K562 (cell line): ENCODE results near the gene SMG7. TPM values are rescaled to one million over a fixed set of nuclear protein-coding genes. Genes with fewer than 3 reads are reported as not detected.

Source experiments
- ASH1L ChIP-seq: fragments of 450-650 bp; IDR thresholded peaks from 2 replicates; pipeline ENCODE4 v1.6.1; 2018; ENCODE audit warnings: borderline replicate concordance, mild to moderate bottlenecking, low read depth; ENCODE audit not compliant: partially characterized antibody
- CEBPB ChIP-seq: fragments of 450-650 bp; IDR thresholded peaks from 2 replicates; pipeline ENCODE4 v1.6.1; 2016; ENCODE audit warnings: missing genetic modification characterization, missing compliant biosample characterization
- E2F1 ChIP-seq: sonication (generic); formaldehyde crosslinking; IDR thresholded peaks from 2 replicates; pipeline ENCODE4 v1.8.1; 2023; ENCODE audit warnings: mild to moderate bottlenecking, missing genetic modification reagents, moderate library complexity
- FUS ChIP-seq: fragments of 200-400 bp; formaldehyde crosslinking; optimal IDR thresholded peaks from 2 replicates; pipeline ENCODE3; 2017; ENCODE audit warnings: low read depth, low read length
- GTF2A2 ChIP-seq: IDR thresholded peaks from 2 replicates; pipeline ENCODE4 v1.6.1; 2016; ENCODE audit warnings: mild to moderate bottlenecking, missing genetic modification characterization, missing compliant biosample characterization
- MCM3 ChIP-seq: fragments of 450-650 bp; IDR thresholded peaks from 2 replicates; pipeline ENCODE4 v1.6.1; 2016
- MCM5 ChIP-seq: fragments of 450-650 bp; IDR thresholded peaks from 2 replicates; pipeline ENCODE4 v1.6.1; 2016; ENCODE audit warnings: low read depth
- MIER1 ChIP-seq: fragments of 450-650 bp; IDR thresholded peaks from 2 replicates; pipeline ENCODE4 v1.6.1; 2016; ENCODE audit warnings: antibody characterized with exemption, mild to moderate bottlenecking, low read depth
- NCOA6 ChIP-seq: fragments of 450-650 bp; IDR thresholded peaks from 2 replicates; pipeline ENCODE4 v1.6.1; 2017; ENCODE audit warnings: mild to moderate bottlenecking
- NFATC3 ChIP-seq: fragments of 450-650 bp; IDR thresholded peaks from 2 replicates; pipeline ENCODE4 v1.6.1; 2017; ENCODE audit warnings: mild to moderate bottlenecking
- RBM22 ChIP-seq: fragments of 200-400 bp; formaldehyde crosslinking; IDR thresholded peaks from 2 replicates; pipeline ENCODE4 v1.6.1; 2018; ENCODE audit warnings: low read length, low read depth; ENCODE audit not compliant: poor library complexity, severe bottlenecking
- SREBF1 ChIP-seq: fragments of 150-350 bp; IDR thresholded peaks from 2 replicates; pipeline ENCODE4 v1.6.1; 2014; ENCODE audit warnings: antibody characterized with exemption, low read depth, low read length, borderline replicate concordance
- TCF3 ChIP-seq: sonication (generic); formaldehyde crosslinking; IDR thresholded peaks from 2 replicates; pipeline ENCODE4 v1.4.0; 2020; ENCODE audit warnings: mild to moderate bottlenecking, missing genetic modification reagents
- TFAM ChIP-seq: fragments of 250-450 bp; sonication (Bioruptor Pico); conservative IDR thresholded peaks from 2 replicates; pipeline ENCODE4 v1.5.0; 2021; ENCODE audit warnings: mild to moderate bottlenecking, moderate library complexity
- ZBTB1 ChIP-seq: sonication (generic); formaldehyde crosslinking; IDR thresholded peaks from 2 replicates; pipeline ENCODE4 v1.8.1; 2023; ENCODE audit warnings: missing genetic modification reagents, low read depth, mild to moderate bottlenecking, borderline replicate concordance
- ZFP91 ChIP-seq: sonication (generic); formaldehyde crosslinking; IDR thresholded peaks from 2 replicates; pipeline ENCODE4 v1.8.0; 2022; ENCODE audit warnings: mild to moderate bottlenecking, missing genetic modification reagents
- ZNF324 ChIP-seq: fragments of 250-450 bp; sonication (Bioruptor Pico); IDR thresholded peaks from 2 replicates; pipeline ENCODE4 v1.4.0; 2020; ENCODE audit warnings: mild to moderate bottlenecking
- polyA plus RNA-seq, 8 experiments: library from polyadenylated mRNA; depleted of rRNA in 4 of 8; stranded (reverse) in 5 of 8; unstranded in 3 of 8; fragments of >200 nt; fragmentation: Nextera tagmentation in 2 of 8; fragmentation: Illumina TruSeq in 1 of 8; extraction: Ambion mirVana in 2 of 8; extraction: Trizol in 1 of 8; gene quantifications; 2 replicates each; pipeline versions ENCODE4 v1.2.1 to v1.2.3, GENCODE V29; 2011 to 2014; ENCODE audit warnings: inconsistent platforms in 1 of 8, missing spikeins in 1 of 8
- total RNA-seq, 7 experiments: library from RNA; depleted of rRNA in 6 of 7; stranded (reverse); fragments of >200 nt in 6 of 7; fragmentation: Illumina TruSeq in 2 of 7; extraction: Trizol in 2 of 7; gene quantifications; 2 replicates each; pipeline versions ENCODE4 v1.2.1 to v1.2.3, GENCODE V29; 2011 to 2021; ENCODE audit warnings: low replicate concordance in 1 of 7
- TF ChIP-seq, protein P1 (sequence below): fragments of 250-450 bp; sonication (Bioruptor Pico); IDR thresholded peaks from 2 replicates; pipeline ENCODE4 v1.4.0; 2020; ENCODE audit warnings: borderline replicate concordance
- TF ChIP-seq, protein P2 (sequence below): sonication (generic); formaldehyde crosslinking; IDR thresholded peaks from 2 replicates; pipeline ENCODE4 v1.9.0; 2022; ENCODE audit warnings: mild to moderate bottlenecking, missing genetic modification reagents
- TF ChIP-seq, protein P3 (sequence below): fragments of 250-450 bp; sonication (Bioruptor Pico); IDR thresholded peaks from 2 replicates; pipeline ENCODE4 v1.5.0; 2021; ENCODE audit warnings: mild to moderate bottlenecking, borderline replicate concordance

The SMG7 gene
- total and polyA plus RNA-seq, 9 of the 15 experiments (the other 6 are each of a cell fraction or from before 2014, with no cell fraction given) = 12.4 to 74.6 (median 29.0) TPM

DNA sequence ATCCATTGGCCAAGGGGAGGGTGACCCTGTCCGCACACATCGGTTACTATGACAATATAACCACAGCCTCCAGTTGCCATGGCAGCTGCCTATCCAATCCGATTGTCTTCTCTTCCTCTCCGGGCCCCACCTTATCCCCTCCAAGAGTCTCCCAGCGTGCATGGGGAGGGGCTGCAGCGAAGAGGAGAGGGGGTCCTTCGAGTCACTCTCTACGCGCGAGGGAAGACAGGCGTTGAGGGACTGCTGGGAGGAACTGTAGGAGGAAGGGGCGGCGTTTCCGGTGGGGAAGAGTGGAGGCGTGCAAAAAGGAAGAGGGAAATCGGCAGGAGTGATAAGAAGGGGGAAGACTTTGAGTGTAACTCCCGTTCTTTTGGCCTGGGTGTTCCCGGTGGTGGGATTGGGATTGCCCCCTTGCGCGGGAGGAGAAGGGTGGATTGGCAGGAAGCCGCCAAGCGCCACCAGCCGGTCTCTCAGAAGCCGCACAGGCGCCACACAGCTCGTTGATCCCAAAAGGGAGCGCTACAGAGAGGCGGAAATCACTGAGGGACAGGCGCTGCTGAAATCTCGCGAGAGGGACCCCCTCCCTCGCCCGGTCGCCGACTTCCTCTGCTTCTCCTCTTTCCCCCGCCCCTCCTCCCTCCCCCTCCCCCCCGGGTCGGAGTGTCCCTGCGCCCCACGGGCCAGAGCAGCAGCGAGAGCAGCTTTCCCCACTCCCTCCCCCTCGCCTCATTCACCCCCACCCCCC is 384 bp upstream of the SMG7 start (continued):
- TF ChIP-seq, protein P1, sequence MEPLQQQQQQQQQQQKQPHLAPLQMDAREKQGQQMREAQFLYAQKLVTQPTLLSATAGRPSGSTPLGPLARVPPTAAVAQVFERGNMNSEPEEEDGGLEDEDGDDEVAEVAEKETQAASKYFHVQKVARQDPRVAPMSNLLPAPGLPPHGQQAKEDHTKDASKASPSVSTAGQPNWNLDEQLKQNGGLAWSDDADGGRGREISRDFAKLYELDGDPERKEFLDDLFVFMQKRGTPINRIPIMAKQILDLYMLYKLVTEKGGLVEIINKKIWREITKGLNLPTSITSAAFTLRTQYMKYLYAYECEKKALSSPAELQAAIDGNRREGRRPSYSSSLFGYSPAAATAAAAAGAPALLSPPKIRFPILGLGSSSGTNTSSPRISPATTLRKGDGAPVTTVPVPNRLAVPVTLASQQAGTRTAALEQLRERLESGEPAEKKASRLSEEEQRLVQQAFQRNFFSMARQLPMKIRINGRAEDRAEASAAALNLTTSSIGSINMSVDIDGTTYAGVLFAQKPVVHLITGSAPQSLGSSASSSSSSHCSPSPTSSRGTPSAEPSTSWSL = peak; percentile 94; the same call in 1 of the 2 replicates
- TF ChIP-seq, protein P2, sequence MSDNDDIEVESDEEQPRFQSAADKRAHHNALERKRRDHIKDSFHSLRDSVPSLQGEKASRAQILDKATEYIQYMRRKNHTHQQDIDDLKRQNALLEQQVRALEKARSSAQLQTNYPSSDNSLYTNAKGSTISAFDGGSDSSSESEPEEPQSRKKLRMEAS (CRISPR knock-in tag) = no peak; the same call in 1 of the 2 replicates
- TF ChIP-seq MCM3 = no peak
- TF ChIP-seq E2F1 (CRISPR knock-in tag) = no peak; the same call in 1 of the 2 replicates
- no peak for TF ChIP-seq CEBPB
- TF ChIP-seq GTF2A2 (tag) = no peak
- no peak for TF ChIP-seq NCOA6
- peak; percentile 80 for TF ChIP-seq ASH1L
- TF ChIP-seq, protein P3, sequence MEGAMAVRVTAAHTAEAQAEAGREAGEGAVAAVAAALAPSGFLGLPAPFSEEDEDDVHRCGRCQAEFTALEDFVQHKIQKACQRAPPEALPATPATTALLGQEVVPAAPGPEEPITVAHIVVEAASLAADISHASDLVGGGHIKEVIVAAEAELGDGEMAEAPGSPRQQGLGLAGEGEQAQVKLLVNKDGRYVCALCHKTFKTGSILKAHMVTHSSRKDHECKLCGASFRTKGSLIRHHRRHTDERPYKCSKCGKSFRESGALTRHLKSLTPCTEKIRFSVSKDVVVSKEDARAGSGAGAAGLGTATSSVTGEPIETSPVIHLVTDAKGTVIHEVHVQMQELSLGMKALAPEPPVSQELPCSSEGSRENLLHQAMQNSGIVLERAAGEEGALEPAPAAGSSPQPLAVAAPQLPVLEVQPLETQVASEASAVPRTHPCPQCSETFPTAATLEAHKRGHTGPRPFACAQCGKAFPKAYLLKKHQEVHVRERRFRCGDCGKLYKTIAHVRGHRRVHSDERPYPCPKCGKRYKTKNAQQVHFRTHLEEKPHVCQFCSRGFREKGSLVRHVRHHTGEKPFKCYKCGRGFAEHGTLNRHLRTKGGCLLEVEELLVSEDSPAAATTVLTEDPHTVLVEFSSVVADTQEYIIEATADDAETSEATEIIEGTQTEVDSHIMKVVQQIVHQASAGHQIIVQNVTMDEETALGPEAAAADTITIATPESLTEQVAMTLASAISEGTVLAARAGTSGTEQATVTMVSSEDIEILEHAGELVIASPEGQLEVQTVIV = no peak
- no peak for TF ChIP-seq TFAM (CRISPR knock-in tag)
- TF ChIP-seq RBM22 = no peak
- TF ChIP-seq ZFP91 (CRISPR knock-in tag) = peak; percentile 54; the same call in 1 of the 2 replicates
- no peak for TF ChIP-seq SREBF1
- TF ChIP-seq MCM5 = no peak
- TF ChIP-seq ZNF324 = 0 out of 2 replicates have a peak, but pooled peaks have one; percentile 23
- TF ChIP-seq NFATC3 = peak; percentile 91
- TF ChIP-seq MIER1 = peak; percentile 59; the same call in 1 of the 2 replicates
- 0 out of 2 replicates have a peak, but pooled peaks have one; percentile 45 for TF ChIP-seq ZBTB1 (CRISPR knock-in tag)
- TF ChIP-seq FUS = no peak
- peak; percentile 22; the same call in 1 of the 2 replicates for TF ChIP-seq TCF3
